ENCODE measurements around the gene FGGY. TPM values are rescaled to one million over a fixed set of nuclear protein-coding genes. Genes with fewer than 3 reads are reported as not detected.
"Not testable (repeated sequence)": the region's sequence is repeated elsewhere in the genome, so short reads cannot be mapped to it uniquely, and the experiment has no call there.

Gene FGGY
- polyA plus RNA-seq, 5 donors = 13.3 to 22.3 (median 17.1) TPM

DNA sequence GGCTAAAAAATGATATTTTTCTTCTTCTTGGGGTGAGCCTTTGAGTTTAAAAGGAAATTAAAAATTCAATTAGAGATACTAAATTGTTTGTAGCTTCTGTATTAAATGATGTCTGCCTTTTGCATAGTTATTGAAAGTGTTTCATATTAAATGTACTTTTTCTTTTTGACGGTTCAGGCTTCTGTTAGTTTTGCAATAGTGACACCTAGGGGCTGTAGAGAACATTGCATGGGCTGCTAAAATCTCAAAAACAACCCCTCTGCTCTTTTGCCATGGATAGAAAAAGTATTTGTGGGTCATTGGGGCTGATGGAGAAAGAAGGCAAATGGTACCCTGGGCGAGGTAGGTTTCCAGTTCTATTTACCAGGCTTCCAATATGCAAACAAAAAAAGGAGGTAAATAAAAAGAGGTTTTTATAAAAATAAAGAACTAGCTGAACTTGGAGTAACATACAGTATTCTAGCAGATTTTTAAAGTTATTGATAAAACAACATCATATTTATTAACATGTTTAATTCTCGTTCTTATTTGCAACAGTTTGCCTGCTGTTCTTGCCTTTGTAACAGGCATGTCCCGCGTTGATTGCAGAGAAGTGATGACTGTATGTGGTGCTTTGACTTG, 402.4 kb downstream of the FGGY start:
- DNase-seq = no peak

DNA sequence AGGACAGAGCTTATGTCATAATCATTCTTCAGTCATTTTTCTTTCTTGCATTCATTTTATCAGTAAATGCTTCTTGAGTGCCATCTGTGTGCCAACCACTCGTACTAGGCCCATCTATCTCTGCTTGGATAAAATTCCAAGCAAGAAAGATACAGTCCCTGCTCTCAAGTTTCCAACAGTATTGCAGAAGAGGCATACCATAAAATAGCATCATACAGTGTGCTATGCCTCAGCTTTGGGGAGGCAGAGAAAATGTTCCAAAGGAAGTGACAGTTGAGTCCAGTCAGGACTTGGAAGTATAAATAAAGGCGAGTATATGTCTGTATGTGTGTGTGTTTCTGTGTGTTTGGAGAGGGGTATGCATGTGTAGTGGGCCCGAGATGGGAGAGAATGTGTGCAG, 404.5 kb downstream of the FGGY start:
- DNase-seq = no peak

DNA sequence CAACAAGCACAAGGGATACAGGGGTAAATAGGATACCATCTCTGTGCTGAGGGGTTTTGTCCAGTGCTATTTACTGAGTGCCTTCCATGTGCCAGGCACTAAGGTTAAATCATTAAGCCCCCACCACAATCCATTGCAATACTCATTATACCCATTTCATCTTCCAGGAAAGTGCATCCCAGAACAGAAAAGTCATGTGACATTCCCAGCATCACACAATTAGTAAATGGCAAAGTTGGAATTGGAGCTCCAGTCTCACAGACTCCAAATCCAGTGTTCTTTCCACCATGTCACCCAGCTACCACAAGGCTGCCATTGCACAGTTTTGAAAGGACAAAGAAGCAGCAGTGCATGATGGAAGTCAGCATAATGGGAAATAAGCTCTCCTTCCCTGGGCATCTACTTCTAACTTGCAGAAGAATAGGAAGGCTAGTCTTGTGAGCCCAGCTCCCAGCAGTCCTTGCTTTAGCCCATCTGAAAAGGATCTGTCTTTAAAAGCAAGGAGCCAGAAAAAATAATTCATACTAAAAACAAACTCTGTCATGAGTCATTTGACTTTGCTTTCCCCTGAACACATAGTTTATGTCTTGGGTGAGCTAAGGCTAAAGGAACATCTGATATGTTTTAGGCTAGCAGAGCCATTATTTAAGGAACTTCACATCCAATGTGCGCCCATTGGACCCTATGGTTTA, 406.5 kb downstream of the FGGY start:
- no peak for DNase-seq

DNA sequence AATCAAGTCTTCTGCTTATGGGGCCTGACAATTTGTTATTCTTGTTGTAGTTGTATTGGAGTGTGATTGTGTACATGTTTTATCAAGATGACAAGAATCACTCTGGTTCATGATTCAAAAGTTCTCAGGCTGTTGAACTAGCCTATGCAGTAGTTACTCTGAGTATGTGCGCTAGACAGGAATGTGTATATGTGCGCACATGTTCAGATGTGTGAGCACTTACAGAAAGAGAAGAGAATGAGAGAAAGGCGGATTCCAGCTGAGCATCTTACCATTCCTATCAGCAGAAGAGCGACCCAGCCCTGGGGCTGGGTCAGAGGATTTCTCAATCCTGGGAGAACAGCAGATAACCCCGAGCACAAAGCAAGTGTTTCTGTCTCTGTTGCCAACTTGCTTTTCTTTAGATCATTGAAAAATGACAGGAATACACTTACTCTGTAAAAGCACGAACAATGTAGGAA, 407.1 kb downstream of the FGGY start:
- no peak for DNase-seq

DNA sequence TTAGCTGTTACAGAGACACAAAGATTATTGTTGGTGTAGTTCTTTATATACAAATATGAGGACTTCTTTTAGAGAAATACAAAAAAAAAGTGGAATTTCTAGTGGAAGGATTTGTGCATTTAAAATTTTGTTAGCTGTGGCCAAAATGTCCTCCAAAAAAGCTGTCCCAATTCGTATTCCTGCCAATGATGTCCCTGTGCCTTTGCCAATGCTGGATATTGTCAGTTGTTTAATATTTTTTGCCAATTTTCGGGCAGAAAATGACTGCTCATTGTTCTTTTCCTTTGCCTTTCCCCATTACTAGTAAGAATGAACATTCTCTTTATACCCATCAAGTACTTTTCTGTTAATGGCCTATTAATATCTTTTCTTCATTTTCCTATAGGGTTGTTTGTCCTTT, 407.8 kb downstream of the FGGY start:
- DNase-seq = no peak

DNA sequence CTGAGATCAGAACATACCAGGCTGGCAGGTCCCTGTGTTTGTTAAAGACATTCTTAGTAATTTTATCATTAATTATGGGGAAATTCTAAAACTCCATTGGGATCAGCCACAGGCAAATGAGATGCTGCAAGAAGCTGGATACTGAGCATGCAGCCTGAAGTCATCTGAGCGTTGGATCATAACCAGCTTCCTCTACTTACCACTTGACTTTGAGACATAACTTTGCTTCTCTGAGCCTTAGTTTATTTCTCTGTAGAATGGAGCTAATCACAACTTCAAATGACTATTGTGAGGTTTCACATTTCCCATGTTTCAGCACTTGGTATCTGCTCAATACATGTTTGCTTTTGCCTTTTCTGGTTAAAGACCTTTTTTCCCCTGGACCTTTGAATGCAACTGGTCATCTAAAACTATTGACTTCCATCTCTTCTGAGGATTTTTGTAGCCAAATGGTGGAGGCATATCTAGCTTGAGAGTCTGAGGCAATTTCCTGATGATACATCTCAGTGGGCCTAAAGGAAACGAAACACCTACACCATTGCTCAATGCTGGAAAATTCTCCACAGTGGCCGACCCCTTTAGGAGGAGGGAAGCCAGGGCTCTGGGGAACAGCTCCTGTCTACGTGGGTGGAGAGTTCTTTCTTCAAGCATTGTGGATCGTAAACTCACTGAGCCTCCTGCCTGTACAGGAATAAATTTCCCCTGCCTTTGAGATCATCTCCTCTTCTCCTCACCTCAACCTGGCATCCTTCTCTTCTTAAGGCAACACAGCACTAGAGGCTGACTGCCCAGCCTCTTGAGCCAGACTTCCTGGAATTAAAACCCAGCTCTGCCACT, 408.8 kb downstream of the FGGY start:
- no peak for DNase-seq

DNA sequence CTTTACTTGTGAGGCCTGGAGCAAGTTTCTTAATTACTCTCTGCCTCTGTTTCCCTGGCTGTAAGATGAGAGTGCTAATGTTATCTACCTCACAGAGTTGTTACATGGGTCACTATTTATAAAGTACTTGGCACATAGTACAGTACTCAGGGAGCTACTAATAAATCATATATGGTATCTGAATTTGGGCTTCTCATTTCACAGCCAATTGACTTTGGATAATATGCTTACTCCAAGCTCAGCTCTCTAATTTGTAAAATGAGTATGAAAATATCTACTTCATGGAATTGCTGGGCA, 409.4 kb downstream of the FGGY start:
- no peak for DNase-seq

DNA sequence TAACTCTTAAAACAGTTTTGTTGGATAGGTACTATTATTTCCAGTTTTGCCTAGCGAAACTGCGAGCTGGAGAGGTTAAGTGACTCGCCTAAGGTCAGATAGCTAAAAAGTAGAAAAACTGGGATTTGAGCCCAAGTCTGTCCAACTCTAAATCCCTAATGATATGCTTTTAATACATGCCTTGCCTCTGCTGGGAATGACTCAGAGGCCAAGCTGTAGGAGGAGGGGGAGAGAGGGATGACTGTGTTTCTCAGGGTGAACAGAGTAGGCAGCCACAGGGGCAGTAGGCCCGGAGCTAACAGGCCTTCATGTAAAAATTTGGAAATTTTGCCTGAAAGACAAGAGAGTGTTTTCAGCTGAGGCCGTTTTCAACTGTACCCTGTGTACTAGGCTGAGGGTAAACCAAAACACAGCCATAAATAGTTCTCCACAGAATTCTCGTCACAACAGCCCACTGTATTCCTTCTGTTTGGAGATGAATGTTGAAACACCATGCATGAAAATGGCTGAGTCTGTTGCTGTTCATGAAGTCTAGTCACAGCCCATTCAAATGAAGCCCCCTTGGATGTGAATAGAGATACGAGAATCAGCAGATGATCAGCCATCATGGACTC, 410.4 kb downstream of the FGGY start:
- no peak for DNase-seq

DNA sequence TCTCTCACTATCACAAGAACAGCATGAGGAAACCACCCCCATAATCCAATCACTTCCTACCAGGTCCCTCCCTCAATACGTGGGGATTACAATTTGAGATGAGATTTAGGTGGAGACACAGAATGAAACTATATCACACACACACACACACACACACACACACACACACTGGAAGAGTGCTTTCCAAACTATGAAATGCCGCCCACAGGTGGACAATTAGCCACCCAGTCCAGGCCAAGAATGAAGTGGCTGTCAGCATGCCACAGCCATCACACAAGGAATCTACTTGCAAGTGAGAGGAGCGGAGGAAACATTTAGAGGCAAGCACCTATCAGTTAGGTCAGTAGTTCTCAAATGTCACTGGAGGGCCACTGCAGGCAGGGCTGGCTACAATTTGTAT, 412.4 kb downstream of the FGGY start:
- no peak for DNase-seq

DNA sequence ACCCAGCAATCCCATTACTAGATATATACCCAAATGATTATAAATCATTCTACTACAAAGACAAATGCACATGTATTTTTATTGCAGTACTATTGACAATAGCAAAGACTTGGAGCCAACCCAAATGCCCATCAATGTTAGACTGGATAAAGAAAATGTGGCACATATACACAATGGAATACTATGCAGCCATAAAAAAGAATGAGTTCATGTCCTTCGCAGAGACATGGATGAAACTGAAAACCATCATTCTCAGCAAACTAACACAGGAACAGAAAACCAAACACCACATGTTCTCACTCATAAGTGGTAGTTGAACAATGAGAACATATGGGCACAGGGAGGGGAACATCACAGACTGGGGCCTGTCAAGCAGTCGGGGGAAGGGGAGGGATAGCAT, 414.0 kb downstream of the FGGY start:
- not testable (repeated sequence) for DNase-seq

DNA sequence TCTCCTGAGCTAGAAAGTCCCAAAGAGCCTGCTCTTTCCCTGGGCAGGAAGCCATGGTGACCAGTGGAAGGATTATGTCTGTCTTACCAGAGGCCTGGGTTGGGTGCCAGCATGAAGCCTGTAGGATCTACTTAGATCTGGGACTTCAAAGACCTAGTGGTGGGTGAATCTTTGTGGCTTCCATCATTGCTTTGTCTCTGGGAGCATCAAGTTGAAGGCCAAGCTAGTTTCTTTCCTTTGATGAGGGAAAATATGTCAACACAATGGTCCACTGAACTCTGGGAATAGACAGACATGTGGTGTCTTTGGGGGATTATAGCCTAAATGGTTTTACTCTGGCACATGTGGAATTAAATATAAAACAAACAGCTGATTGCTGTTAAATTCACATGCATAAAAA, 417.3 kb downstream of the FGGY start:
- DNase-seq = no peak

DNA sequence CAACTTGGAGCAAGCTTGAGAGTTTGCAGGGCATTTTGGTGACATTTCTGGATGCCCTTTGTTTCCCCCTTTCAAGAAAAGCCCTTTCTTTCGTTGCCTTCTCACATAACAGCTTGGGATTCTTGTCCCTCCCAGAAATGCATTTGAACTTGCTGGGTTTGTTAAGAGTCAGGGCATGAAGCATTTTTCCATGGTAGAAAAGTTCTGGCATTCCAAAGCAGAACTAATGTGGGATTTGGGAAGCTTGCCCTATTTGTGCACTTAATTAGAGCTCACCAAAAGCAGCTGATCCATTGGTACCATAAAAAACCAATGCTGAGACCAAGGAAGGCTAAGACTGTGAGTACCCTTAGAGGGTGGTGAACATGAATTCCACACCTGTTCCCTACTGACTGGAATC, 418.1 kb downstream of the FGGY start:
- DNase-seq = no peak

DNA sequence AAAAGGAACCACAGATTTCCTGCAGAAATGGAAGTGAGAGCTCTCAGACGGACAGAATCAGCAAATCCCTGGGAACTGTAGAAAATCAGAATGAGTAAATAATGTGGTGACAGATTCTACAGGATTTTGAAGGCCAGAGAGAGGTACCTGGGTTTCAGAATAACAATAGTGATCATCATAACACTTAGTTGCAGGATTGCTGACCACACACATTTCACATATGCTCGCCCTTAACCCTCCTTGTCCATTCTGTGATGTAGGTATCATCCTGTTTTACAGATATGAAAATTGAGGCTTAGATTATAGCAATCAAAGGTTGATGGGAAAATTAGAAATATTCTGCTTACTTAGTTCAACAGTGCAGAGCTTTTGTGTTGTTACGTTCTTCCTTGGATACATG, 419.9 kb downstream of the FGGY start:
- DNase-seq = no peak

DNA sequence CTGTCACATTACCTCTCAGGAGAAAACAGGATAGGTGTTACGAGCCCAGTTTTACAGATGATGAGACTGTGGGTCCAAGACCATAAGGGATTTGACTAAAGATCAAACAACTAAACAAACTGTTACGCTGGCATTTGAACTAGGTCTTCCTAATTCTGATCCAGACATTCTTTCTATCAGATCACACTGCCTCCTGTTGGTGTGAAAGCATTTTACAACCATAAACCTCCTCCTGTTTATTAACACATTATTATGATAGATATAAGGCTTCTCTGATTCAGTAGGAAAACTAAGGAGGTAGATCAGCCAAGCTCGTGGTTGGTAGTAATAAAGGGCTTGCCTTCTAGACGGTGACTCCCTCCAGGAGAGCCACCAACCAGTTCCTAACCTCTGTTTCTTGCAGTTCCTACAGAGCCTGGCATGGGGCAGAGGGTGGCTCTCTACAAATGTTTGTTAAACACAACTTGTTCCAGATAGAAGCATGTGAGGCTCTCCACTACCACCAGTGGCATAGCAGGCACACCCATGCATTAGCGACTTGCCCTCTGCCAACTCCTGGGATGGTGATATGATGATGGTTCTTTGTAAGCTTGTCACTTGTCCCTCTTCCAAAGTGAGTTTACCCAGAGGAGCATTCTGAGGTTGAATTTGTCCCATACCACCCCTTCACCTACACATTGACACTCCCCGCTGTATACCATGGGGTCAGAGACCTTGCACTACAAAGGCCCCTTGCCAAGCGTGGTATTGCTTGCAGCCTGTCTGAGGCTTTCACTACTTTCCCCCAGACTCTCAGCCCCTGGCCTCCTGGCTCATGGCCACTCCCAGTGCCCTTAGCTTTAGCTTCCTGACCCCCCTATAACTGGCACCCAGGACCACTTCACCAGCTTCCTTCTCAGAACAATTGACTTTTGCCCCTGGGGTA, 421.4 kb downstream of the FGGY start:
- DNase-seq = no peak

DNA sequence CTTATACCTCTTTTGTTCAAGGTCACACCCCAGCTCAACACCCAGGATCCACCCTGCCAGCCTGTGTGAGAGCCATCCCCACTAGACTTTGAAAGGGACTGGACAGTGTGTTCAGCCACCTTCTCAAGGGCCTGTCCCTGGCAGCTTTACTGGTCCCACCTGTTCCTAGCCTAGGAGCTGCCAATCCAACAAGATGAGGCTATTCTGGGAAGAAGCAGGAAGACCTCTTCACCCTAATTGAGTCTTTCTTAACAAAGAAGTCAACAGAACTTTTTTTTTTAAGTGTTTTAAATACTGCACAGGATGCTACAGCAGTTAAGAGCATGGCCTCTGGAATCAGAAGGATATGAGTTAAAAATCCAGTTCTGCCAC, 422.1 kb downstream of the FGGY start:
- DNase-seq = no peak

DNA sequence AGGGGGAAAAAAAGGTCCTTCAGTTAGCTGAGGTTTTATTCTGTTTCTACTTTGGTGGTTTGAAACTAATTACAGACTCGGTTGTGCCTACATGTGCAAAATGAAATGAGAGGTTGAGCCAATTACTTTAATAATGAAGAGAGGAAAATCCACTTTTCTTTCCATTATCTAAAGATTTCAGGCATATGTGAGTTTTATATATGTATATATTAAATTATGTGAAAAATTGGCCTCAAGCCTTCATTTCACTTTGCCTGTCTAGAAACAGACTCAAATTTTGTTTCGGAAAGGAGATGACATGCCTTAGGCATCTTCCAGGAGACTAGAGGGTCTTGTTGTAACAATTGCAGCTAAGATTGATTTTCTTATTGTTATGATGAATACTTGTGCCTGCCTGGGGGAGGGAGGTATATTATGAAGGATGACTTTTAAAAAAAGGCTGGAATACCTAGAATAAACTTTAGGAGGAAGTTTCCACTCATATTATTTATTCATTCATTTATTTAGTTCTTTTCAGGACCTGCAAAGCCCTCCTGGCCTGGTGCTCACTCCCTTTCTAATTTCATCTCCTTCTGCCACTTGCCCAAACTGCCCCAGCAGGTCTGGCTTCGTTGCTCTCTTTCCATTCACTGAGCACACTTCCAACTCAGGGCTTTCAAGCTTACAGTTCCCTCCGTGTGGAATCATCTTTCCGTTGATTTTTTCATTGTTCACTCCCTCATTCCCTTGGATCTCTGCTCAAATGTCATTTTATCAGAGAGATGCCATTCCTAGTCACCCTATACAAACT, 423.6 kb downstream of the FGGY start:
- DNase-seq = no peak

DNA sequence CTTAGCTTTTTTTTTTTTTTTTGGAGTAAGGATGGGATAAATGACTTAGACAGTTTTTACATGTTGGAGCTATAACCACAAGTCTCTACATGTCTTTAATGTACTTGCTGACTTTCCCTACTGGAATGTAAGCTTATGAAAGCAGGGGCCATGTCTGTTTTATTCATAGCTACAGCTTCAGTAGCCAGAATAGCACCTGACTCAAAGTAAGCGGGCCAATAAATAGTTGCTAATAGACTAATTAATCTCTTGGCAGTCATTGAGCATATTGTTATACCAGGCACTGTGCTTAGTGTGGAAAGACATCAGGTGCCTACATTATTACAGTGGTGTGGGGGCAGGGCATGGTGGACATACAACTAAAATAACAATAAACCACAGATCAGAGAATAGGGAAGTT, 433.4 kb downstream of the FGGY start:
- DNase-seq = no peak

DNA sequence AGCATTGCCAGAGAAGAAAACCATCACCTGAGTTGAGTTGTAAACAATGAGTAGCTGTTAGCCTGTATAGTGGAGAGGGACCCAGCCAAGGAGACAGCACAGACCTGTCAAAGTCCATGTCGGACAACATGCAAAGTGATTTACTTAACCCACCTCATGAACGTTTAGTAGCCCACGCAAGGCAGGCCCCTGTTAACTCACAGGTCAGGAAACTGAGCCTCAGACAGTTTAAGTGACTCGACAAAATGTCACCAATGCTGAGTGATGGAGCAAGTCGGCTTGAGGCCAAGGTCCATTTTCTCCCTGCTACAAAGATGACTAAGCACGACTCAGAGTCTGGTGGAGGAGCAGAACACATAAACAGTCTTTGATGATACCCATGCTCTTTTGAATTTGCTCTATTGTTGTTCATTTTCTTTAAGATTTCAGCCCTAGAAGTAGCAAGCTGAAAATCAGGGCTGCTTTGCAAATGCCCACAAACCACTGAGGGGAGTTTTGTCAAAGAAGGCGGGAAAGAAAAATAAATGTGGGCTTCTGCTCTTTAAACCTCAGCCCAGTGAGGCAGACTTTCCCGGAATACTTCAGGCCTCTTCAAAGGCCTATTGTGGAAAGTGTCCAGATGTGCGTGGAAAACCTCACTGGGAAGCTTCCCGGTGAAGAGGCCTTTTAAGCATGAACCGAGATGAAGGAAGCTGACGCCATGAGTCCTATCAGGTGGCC, 434.0 kb downstream of the FGGY start:
- DNase-seq = no peak

DNA sequence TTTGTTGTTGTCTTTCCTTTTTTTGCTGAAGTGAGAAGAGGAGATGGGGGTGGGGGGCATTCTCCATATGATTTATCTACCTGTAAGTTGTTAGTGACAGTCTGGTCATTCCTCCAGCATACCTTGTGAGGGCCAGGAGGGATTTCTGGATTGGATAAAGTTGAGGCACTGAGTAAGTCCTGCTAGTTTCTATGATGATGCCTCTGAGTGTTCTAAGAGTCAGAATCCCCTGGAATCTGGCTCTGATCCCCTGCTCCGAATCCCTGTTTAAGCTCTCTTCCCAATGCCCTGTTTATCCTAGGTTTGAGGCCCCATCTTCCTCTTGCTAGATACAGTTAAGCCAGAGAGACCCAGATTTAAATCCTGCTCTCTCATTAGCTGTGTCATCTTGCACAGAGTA, 434.7 kb downstream of the FGGY start:
- DNase-seq = no peak

Measured in right lung (tissue), 5 donors.